Erythroblast (primary cell): Measurements from ENCODE around the gene DOHH.

Source experiments
- DNase-seq, 2 experiments: peaks; one replicate each; lab custom pipeline; 2025; lab: John Stamatoyannopoulos, UW
- GATA1 ChIP-seq: IDR thresholded peaks from 2 replicates; pipeline ENCODE4 v1.6.1; 2011; ENCODE audit warnings: low read depth, mild to moderate bottlenecking, control low read depth, low read length, moderate library complexity
- POLR2A ChIP-seq: IDR thresholded peaks from 2 replicates; pipeline ENCODE4 v1.6.1; 2011; ENCODE audit warnings: mild to moderate bottlenecking, low read length

Gene DOHH

DNA sequence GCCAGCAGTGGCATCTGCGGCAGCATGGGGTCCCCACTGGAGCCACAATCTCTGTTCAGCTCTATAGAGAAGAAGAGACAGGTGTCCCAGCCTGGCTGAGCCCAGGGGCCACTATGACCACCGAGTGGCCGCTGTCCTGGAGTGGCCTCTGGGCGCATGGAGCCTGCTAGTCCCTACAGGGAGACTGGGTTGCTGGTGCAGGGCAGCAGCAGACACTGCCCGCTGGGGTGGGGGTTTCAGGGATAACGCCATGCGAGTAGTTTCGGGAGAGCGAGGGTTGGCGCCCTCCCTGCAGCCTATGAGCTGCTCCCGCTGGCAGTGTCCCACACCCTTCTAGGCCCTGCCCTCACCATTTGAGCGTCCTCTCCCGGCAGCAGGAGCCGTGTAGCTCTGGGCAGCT lies 27.6 kb upstream of the DOHH start:
- TF ChIP-seq GATA1 (no peak), POLR2A (no peak)
- DNase-seq: no peak

DNA sequence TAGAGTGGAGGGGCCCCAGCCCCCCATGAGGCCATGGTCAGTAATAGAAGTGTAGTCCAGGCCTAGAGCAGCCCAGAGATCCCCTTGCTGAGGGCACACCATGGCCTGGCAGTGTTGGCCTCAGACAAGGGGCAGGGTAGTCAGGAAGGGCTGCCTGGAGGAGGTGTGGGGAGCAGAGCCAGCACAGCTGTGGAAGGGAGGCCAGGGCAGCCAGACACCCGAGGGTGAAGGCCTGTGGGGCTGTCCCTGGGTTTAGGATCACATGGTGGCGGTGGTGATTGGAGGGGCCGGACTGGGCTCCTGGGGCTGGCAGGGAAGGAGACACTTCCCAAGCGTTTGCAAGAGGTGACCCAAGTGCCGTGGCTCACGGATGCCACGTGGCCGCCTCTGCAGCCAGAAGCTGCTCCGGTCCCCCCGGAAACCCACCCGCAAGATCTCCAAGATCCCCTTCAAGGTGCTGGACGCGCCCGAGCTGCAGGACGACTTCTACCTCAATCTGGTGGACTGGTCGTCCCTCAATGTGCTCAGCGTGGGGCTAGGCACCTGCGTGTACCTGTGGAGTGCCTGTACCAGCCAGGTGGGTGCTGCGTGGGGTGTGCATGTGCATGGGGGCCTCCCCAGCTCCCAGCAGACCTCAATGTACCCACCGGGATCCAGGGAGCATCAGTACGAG lies 26.9 kb upstream of the DOHH start:
- TF ChIP-seq POLR2A (no peak), GATA1 (no peak)
- DNase-seq: no peak

DNA sequence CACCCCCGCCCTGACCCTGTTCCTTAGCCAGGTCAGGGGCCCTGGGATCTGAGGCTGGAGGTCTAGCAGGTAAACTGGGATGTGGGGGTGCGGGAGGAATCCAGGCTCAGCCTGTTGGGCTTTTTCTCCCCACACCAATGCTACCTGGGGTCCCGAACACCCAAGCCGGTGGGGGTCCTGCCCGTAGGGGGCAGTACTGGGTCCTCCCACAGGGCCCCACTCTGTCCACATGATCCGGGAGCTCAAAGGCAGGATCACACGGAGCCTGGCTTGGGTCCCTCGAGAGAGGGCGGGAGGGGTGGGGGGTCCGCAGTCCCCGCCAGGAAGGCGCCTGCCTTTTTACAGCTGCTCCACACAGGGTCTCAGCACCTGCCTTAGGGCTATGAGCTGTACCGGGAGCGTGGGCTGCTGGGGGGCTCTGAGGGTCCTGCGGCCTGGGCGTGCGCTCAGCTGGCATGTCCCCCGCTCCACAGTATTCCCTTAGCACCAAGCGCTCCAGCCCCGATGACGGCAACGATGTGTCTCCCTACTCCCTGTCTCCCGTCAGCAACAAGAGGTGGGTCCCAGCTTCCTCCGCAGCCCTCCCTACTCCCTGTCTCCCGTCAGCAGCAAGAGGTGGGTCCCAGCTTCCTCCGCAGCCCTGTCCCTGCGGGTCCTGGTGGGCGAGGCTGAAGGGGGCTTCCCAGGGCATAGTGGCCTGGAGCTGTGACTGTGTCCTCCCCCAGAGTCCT lies 26.2 kb upstream of the DOHH start:
- TF ChIP-seq POLR2A: no peak
- no peak for TF ChIP-seq GATA1
- no peak for DNase-seq

DNA sequence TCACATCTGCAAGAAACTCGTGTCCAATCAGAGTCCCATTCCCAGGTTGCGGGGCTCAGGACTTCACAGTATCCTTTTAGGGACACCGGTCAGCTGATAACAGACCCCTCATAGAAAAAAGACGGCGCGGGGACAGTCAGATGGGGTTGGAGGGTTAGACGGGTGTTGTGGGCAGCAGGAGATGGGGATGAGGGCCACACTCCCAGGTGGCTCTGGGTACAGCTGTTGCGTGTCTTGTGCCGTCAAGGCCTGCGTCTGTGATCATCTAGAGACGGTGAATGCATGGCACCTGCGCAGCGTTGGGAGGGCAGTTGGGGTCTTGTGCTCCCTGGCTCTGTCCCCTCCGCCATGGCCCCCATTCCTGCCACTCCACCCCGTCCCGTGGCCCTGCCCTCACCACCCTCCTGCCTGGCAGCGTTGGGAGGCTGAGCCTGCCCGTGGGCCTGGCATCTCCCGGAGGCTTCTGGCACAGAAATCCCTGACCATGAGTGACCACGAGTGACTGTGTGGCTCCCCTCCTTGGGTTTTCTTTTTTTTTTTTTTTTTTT lies 24.5 kb upstream of the DOHH start:
- no peak for DNase-seq

DNA sequence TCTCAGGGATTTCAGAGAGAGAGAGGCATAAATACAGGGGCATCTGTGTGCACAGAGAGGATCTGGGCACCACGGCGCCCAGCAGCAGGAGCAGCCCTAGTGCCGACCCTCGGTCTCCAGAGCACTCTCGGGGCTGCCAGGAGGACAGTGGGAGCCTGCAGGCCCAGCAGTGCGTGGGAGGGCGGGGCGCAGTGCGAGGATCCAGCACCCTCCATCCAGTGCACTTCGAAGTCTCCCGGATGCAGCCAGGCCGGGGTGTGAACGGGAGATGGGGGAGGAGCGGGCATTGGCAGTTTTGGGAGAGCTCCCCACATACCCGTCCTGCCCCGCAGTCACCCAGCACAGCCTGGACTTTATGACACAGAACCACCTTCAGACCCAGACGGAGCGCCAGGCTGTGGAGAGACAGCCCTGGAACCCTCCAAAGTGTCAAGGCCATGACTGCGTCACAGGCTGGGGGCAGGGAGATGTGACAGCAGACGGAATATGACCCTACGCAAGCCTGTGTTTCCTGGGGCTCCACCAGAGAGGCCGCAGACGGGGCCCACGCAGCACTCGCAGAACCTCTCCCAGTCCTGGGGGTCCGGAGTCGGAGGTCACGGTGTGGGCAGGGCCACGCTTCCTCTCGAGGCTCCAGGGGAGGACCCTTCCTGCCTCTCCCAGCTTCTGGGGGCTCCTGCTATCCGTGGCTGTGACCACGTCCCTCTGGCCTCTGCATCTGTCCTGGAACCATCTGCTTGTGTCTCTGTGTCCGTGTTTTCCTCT lies 23.8 kb upstream of the DOHH start:
- TF ChIP-seq GATA1: no peak
- no peak for DNase-seq

More for the DNA sequence above, 24.5 kb upstream of the DOHH start:
- TF ChIP-seq GATA1: no peak
- TF ChIP-seq POLR2A: no peak

DNA sequence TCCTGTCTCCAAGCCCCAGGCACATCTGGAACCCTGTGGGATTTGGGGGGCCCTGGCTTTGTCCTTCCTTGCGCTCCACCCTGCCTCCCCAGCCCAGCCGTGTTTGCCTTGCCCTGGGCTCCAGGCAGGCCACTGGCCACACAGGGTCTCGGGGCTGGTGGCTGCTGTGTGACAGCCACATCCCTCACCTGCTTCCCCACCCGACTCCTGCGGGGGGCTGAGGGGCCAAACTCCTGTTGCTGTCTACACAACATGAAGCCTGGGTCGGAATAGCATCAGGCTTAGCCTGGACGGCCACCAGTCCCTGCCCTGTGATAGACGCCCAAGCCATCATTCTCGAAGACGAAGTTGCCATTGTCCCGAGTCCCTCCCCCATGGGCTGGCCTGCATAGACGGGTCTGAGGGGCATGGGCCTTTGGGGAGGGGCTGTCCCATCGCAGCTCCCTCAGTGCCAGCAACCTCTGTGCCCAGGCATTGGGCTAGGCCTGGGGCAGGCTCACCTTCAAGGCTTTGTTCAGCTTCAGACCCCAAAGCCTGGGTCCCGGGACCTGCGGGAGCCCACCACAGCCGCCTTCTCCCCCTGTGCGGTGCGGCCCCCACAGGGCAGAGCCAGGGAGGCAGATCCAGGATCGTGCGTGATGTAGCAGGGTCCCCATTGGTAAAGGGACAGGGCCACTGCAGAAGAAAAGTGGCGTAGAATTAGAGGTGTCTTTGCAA lies 23.0 kb upstream of the DOHH start:
- TF ChIP-seq POLR2A (no peak), GATA1 (no peak)
- no peak for DNase-seq

DNA sequence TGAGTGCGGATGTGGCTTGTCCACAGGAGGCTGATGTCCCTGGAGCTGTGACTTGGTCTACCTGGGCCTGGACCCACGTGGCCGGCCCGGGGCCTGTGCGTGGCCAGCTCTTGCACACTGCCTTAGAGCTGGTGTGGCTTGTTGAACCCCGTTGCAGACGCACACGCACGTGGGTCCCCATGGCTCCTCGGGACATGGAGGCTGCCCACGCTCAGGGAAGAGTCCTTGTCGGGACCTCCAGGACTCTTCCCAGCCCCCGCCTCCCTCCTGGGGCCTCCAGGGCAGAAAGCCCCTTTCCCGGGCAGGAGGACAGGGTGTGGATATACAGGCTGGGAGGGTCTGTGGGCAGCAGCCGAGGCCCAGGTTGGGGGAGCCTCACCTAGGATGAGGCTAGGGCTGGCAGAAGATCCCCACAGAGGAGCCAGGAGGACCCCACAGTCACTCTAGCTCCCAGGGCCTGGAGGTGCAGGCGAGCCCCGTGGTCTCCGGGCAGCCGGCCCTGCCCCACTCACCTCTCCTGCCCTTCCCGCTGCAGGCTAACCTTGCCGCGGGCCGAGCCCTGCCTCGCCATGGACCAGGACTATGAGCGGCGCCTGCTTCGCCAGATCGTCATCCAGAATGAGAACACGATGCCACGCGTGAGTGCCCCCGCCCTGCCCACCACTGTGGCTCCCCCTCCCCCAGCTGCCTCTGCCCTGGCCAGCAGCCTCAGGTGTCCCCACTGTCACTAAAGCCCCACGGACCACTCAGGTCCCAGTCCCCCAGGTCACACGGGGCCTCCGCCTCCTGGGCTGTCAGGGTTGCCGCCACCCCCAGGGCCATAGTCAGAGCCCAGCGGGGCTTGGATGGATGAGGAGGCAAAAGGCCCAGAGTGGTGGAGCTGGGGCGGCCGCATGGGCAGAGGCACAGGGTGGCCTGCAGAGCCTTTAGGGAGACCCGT lies 22.2 kb upstream of the DOHH start:
- DNase-seq: no peak
- TF ChIP-seq POLR2A (no peak), GATA1 (no peak)

DNA sequence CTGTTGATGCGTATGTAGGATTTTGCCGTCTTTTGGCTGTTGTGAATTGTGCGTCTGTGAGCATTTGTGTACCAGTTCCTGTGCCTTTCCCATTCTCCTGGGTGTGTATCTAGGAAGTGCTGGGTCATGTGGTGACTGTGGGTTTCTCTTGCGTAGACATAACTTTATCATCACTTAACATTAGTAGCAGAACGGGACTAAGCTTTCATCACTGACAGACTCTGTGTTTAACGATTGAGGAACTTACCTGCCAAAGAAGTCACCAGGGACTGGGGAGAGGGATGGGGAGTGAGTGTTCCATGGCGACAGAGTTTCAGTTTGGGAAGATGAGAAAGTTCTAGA lies 20.6 kb upstream of the DOHH start:
- TF ChIP-seq POLR2A: no peak
- TF ChIP-seq GATA1: no peak
- peak in 1 of 2 experiments; percentile 65 for DNase-seq

DNA sequence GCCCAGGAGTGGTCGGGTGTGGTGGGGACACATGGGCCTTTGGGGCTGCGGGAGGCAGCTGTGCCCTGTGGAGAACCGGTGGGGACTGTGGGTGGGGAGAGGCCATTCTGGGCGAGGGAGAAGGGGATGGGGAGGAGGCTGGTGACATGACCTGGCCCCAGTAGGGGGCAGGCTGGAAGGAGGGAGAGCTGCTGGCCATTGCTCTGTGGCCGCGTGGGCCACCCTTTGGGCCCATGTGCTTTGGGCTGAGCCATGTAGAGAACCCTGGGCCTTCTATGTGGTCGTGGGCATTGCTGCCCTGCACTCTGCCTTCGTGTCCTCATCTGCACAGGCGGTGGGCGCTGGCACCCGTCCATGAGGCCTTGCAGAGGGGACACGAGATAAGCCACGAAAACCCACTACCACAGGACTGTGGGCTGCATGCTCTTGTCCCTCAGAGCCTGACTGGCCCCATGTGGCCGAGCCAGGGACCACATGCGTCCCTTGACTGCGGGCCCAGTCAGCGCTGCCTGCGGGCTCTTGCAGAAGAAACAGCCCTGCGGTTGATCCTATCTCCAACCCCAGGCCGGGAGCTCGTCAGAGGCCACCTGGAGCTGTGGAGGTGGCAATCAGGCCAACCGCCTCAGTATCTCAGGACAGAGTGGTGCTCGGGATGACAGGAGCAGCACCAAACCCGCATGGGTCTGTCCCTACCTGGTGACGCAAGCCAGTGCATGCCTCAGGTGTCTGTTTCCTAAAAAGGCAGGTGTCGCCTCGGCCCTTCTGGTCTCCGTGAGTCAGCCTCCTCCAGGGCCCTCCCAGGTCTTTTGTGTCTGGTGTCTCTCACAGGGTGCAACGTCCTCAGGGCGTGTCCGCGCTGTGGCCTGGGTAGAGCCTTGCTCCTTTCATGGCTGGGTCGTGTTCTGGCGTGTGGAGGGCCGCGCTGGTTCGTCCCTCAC lies 20.0 kb upstream of the DOHH start:
- peak; percentile 44 to 47 for DNase-seq
- no peak for TF ChIP-seq GATA1
- TF ChIP-seq POLR2A: no peak

DNA sequence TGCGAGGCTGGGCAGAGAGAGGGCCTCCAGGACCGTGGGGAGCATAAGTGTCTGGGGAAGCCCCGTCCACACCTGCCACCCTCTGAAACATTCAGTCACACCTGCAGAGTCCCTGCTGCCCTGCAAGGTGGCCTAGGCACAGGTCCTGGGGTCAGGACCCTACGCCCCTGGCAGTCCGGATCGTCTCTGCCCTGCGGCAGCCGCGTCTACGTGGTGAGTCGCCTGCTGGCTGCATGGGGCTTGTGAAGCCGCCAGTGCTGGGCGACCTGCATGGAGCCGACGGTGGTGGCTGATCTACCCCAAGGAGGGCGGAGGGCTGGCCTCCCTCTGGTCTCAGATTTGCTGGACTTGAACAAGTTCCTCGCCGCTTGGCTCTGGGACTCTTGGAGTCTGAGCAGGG lies 18.7 kb upstream of the DOHH start:
- no peak for DNase-seq
- TF ChIP-seq POLR2A: no peak
- TF ChIP-seq GATA1: no peak

DNA sequence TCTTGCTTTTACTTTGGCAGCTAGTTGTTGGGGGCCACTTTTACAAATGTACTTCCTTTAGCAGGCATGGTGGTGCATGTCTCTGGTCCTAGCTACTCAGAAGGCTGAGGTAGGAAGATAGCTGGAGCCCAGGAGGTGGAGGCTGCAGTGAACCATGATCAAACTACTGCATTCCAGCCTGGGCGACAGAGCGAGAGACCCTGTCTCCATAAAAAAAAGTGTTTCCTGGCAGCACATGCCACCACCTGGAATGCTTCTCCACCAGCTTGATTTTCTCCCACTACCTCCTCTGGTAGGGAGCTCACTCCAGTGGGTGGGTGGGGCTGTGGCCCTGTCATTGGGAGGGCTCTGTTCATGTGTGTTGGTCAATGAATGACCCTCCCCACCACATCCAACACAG lies 18.2 kb upstream of the DOHH start:
- no peak for DNase-seq
- TF ChIP-seq GATA1: no peak
- TF ChIP-seq POLR2A: no peak
